GM18861 (cell line): ENCODE measurements around the gene FAM156A.
"Not testable (repeated sequence)": the region's sequence is repeated elsewhere in the genome, so short reads cannot be mapped to it uniquely, and the experiment has no call there.

Source experiments
- ATAC-seq: cut with Tn5 transposase; IDR thresholded peaks from one replicate; pipeline ENCODE4 v1.9.1; 2021; ENCODE audit not compliant: unreplicated experiment

The FAM156A gene

GRCh38 chrX:52966993-52967738 lies 8.8 kb upstream of the FAM156A start:
- ATAC-seq: not testable (repeated sequence)

GRCh38 chrX:52958961-52959360 lies 643 bp upstream of the FAM156A start:
- not testable (repeated sequence) for ATAC-seq

GRCh38 chrX:52949884-52950283 lies 8.4 kb downstream of the FAM156A start:
- ATAC-seq: not testable (repeated sequence)

- ATAC-seq: not testable (repeated sequence)
These were observed 9.0 kb downstream of the FAM156A start for GRCh38 chrX:52949325-52949724.

GRCh38 chrX:52948265-52948664 lies 10.1 kb downstream of the FAM156A start:
- not testable (repeated sequence) for ATAC-seq

- not testable (repeated sequence) for ATAC-seq
These were observed 10.8 kb downstream of the FAM156A start for GRCh38 chrX:52947501-52947900.

- not testable (repeated sequence) for ATAC-seq
These were observed 12.4 kb downstream of the FAM156A start for GRCh38 chrX:52945838-52946494.

- not testable (repeated sequence) for ATAC-seq
These were observed 16.6 kb downstream of the FAM156A start for GRCh38 chrX:52941728-52942127.

GRCh38 chrX:52940704-52941103 lies 17.6 kb downstream of the FAM156A start:
- ATAC-seq: not testable (repeated sequence)

GRCh38 chrX:52935470-52935784 lies 22.9 kb downstream of the FAM156A start:
- ATAC-seq: not testable (repeated sequence)

GRCh38 chrX:52934704-52935469 lies 23.4 kb downstream of the FAM156A start:
- peak; percentile 92 for ATAC-seq

GRCh38 chrX:52933976-52934703 lies 24.2 kb downstream of the FAM156A start:
- ATAC-seq: peak; percentile 10

- no peak for ATAC-seq
These were observed 25.1 kb downstream of the FAM156A start for GRCh38 chrX:52933213-52933612.

- ATAC-seq: not testable (repeated sequence)
These were observed 28.1 kb downstream of the FAM156A start for GRCh38 chrX:52930214-52930613.

GRCh38 chrX:52923781-52924241 lies 34.5 kb downstream of the FAM156A start:
- ATAC-seq: peak; percentile 44

- ATAC-seq: not testable (repeated sequence)
These were observed 43.6 kb downstream of the FAM156A start for GRCh38 chrX:52914704-52915103.

GRCh38 chrX:52913681-52914080 lies 44.6 kb downstream of the FAM156A start:
- not testable (repeated sequence) for ATAC-seq

GRCh38 chrX:52909313-52909969 lies 48.9 kb downstream of the FAM156A start:
- not testable (repeated sequence) for ATAC-seq

GRCh38 chrX:52907900-52908299 lies 50.4 kb downstream of the FAM156A start:
- not testable (repeated sequence) for ATAC-seq

GRCh38 chrX:52907137-52907536 lies 51.2 kb downstream of the FAM156A start:
- ATAC-seq: not testable (repeated sequence)
